Neural progenitor cell (in vitro differentiated cells): Measurements from ENCODE around the gene ADISSP.

Source experiments
- CTCF ChIP-seq: fragments of 200-600 bp; sonication (generic); IDR thresholded peaks from 2 replicates; pipeline ENCODE4 v1.5.1; 2017; ENCODE audit warnings: antibody characterized with exemption, mild to moderate bottlenecking
- EZH2 ChIP-seq: fragments of 200-600 bp; sonication (generic); IDR thresholded peaks from 2 replicates; pipeline ENCODE4 v1.6.1; 2017; ENCODE audit warnings: antibody characterized with exemption, mild to moderate bottlenecking, moderate library complexity
- EZH2phosphoT487 ChIP-seq: fragments of 200-600 bp; sonication (generic); IDR thresholded peaks from 2 replicates; pipeline ENCODE4 v1.6.1; 2017; ENCODE audit warnings: antibody characterized with exemption

- TF ChIP-seq EZH2 (no peak), CTCF (no peak), EZH2phosphoT487 (no peak)
These were observed 2.2 kb downstream of the ADISSP start for GRCh38 chr20:3765171-3765882.
